D721Med (cell line): ENCODE measurements around the gene RRP12.
"Not testable (repeated sequence)": the region's sequence is repeated elsewhere in the genome, so short reads cannot be mapped to it uniquely, and the experiment has no call there.

ENCODE experiments used
- DNase-seq: peaks from one replicate; pipeline ENCODE4 v3.0.0; 2011; ENCODE audit warnings: low spot score; ENCODE audit not compliant: insufficient read length
- FAIRE-seq: peaks from 2 replicates; lab custom pipeline; 2011; peaks lifted over from hg19 to GRCh38; lab: Jason Lieb, UNC
- TF ChIP-seq, protein P1 (sequence below): IDR thresholded peaks from 2 replicates; pipeline ENCODE4 v1.5.1; 2012; ENCODE audit warnings: mild to moderate bottlenecking, control low read depth; ENCODE audit not compliant: insufficient read depth; ENCODE audit errors: missing control alignments

RRP12 gene

DNA sequence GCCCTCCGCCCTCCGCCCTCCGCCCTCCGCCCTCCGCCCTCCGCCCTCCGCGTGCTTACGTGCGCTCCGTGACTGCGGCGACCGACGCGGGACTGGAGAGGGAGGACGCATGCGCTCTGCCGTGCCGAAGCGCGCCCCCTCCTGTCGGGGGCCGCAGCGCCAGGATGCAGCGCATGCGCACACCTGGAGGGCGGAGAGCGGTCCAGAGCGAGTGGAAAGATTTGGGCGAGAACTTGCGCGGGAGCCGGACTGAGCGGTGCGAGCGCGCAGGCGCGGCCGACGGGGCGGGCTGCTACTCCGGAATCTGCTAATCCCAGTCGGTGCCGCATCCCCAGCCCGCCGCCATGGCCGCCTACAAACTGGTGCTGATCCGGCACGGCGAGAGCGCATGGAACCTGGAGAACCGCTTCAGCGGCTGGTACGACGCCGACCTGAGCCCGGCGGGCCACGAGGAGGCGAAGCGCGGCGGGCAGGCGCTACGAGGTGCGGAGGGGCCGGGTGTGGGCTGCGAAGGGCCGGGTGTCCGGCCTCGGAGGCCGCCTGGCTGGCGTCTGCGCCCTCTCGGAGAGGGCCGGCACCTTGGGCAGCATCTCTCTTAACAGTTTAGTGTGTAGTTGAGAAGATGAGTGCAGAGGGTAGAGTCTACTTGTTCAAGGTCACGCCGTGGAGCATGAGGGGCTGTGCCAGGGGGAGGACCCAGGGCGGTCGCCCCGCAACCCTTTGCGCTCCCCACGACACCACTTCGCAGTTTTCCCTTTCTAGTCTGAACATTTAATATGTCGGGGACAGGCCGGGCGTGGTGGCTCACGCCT, 25.0 kb upstream of the RRP12 start, which contains the start of gene PGAM1:
Gene PGAM1 (plus strand): TSS at position 228 of the 812 bp plus-strand sequence. CDS start 117 bp downstream, at position 345.
- TF ChIP-seq, protein P1, sequence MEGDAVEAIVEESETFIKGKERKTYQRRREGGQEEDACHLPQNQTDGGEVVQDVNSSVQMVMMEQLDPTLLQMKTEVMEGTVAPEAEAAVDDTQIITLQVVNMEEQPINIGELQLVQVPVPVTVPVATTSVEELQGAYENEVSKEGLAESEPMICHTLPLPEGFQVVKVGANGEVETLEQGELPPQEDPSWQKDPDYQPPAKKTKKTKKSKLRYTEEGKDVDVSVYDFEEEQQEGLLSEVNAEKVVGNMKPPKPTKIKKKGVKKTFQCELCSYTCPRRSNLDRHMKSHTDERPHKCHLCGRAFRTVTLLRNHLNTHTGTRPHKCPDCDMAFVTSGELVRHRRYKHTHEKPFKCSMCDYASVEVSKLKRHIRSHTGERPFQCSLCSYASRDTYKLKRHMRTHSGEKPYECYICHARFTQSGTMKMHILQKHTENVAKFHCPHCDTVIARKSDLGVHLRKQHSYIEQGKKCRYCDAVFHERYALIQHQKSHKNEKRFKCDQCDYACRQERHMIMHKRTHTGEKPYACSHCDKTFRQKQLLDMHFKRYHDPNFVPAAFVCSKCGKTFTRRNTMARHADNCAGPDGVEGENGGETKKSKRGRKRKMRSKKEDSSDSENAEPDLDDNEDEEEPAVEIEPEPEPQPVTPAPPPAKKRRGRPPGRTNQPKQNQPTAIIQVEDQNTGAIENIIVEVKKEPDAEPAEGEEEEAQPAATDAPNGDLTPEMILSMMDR, result peak; percentile 68
- DNase-seq (peak; percentile 93), FAIRE-seq (no peak)

DNA sequence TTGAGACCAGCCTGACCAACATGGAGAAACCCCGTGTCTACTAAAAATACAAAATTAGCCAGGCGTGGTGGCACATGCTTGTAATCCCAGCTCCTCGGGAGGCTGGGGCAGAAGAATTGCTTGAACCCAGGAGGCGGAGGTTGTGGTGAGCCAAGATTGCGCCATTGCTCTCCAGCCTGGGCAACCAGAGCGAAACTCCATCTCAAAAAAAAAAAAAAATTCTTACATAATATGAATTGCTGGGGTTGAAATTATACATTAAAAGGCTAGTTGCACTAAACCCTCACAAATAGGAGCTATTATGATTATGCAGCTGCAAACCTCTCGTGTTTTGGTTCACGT, 22.6 kb upstream of the RRP12 start:
- not testable (repeated sequence) for FAIRE-seq, DNase-seq

DNA sequence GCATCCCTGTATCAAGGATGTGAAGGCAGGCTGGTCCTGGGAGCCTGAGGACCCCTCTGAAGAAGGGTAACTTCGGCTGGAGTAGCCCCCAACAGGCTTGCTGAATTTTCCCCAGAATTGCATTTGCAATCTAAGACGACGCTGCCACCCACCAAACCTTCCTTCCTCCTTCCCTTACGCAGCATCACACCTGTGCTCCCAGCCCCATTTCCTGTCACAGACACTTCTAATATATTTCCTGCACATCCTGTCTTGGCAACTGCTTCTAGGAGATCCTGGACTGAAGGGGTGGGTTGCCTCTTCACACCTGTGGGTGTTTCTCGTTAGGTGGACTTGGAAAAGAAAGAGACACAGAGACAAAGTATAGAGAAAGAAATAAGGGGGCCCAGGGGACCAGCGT, 15.4 kb upstream of the RRP12 start:
- FAIRE-seq, result no peak
- TF ChIP-seq, protein P1, result no peak

DNA sequence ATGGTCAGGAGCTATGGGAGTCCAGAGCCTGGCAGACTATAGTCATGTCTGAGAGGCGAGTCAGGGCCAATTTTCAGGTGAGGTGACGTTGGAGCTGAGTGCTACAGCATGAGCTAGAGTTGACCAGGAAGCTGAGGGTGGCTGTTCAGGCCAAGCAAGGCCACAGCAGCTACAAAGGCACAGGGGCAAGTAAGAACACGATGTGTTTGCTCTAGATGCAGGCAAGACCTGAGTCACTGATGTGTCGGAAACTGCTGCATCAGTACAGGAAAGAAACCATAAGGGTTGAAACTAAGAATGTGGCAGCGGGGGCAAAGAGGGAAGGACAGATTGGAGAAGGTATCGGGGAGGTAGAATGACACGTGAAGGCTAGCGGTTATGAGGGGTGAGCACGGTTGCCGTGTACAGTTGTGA, 11.8 kb upstream of the RRP12 start:
- no peak for DNase-seq
- TF ChIP-seq, protein P1, result no peak
- FAIRE-seq, result no peak

More for the DNA sequence above, 15.4 kb upstream of the RRP12 start:
- no peak for DNase-seq

DNA sequence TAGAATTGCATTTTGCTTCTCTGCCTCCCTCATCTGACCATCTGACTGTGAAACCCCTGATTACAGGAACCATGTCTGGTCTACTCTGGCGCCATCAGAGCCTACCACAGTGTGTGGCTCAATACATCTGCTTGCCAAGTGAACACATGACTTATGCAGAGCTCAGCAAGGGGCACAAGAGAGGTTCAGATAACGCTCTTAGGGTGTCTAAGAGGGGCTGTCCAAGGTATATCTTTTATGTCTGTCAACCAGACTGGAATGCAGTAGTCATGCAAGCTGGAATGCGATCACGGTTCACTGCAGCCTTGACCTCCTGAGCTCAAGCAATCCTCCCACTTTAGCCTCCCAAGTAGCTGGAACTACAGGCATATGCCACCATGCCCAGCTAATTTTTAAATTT, 10.3 kb upstream of the RRP12 start:
- FAIRE-seq (no peak), DNase-seq (no peak)

DNA sequence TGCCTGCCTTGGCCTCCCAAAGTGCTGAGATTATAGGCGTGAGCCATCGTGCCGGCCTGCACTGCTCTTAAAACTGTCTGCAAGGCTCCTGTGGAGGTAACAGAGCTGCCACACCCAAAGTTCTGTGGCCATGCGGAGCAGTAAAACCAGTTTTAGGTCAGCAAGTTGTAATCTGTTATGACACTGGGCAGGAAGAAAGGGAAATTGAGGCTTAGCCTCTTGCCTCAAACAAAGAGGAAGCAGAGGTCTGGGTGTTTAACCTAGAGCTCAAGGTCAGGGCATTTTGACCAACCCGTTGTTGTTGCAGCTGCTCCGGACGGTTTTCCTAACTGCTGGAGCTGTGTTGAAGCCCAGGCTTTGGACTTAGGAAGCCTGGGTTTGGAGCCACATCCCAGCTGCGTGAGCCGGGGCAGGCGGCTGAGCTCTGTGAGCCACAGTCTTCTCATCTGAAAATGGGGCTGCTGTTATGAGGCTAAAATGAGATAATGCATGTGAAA, 7.4 kb upstream of the RRP12 start:
- FAIRE-seq (no peak), DNase-seq (no peak)
- TF ChIP-seq, protein P1, result no peak

More for the DNA sequence above, 10.3 kb upstream of the RRP12 start:
- TF ChIP-seq, protein P1, result no peak

DNA sequence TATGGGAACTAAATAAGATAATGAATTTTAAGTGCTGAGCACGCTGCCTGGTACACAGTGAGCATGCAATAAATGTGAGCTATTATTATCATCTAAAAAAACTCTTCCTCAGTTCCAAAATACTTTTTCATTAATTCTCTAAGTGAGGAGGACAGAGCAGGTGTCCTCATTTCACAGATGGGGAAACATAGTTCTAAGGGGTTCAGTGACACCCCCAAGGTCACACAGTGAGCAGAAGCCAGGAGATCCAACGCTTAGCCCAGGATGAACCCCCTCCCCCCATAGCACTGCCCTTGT, 6.8 kb upstream of the RRP12 start:
- FAIRE-seq (no peak), DNase-seq (no peak)
- TF ChIP-seq, protein P1, result no peak
